ENCODE results near the gene GPC5. TPM values are rescaled to one million over a fixed set of nuclear protein-coding genes. Genes with fewer than 3 reads are reported as not detected.

GPC5 gene
- total and polyA plus RNA-seq, 4 donors: 0.51 to 22.4 (median 2.0) TPM

DNA sequence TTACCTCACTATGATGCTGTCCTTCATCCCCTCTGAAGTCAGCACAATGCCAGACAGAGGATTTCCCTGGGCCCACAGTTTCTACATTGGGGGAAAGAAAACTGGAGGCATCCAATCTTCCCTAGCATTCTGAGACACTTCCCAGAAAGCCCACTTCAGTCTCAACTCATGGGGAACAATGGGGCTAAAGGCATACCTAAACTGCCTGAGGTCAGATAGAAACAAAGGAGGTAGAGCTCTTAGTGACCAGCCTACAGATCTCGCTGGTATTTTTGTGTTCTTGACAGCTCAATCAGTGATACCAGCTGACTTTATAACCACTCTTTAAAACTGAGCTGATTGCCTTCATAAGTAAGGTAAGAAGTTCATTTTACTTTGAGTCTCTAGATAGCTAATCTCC is 947.2 kb downstream of the GPC5 start:
- H3K36me3 ChIP-seq (ENCODE audit: control insufficient read depth in 4 of 4, insufficient read depth in 3 of 4, low read depth in 1 of 4, low read length in 3 of 4): no peaks in the 10 kb centered on the region
- no peaks in the 10 kb centered on the region for H3K27me3 ChIP-seq (ENCODE audit: control insufficient read depth in 4 of 4, insufficient read depth in 4 of 4, low read length in 3 of 4)
- no peak for DNase-seq (ENCODE audit: low spot score)
- H3K9me3 ChIP-seq (ENCODE audit: control insufficient read depth in 4 of 4, low read length in 3 of 4): no peaks in the 10 kb centered on the region
- WGBS: 82% methylated on average over 1 of the region's 1 CpG
- TF ChIP-seq, protein P1, sequence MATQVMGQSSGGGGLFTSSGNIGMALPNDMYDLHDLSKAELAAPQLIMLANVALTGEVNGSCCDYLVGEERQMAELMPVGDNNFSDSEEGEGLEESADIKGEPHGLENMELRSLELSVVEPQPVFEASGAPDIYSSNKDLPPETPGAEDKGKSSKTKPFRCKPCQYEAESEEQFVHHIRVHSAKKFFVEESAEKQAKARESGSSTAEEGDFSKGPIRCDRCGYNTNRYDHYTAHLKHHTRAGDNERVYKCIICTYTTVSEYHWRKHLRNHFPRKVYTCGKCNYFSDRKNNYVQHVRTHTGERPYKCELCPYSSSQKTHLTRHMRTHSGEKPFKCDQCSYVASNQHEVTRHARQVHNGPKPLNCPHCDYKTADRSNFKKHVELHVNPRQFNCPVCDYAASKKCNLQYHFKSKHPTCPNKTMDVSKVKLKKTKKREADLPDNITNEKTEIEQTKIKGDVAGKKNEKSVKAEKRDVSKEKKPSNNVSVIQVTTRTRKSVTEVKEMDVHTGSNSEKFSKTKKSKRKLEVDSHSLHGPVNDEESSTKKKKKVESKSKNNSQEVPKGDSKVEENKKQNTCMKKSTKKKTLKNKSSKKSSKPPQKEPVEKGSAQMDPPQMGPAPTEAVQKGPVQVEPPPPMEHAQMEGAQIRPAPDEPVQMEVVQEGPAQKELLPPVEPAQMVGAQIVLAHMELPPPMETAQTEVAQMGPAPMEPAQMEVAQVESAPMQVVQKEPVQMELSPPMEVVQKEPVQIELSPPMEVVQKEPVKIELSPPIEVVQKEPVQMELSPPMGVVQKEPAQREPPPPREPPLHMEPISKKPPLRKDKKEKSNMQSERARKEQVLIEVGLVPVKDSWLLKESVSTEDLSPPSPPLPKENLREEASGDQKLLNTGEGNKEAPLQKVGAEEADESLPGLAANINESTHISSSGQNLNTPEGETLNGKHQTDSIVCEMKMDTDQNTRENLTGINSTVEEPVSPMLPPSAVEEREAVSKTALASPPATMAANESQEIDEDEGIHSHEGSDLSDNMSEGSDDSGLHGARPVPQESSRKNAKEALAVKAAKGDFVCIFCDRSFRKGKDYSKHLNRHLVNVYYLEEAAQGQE (IDR thresholded peaks at IDR 0.05): no peak
- TF ChIP-seq, protein P2, sequence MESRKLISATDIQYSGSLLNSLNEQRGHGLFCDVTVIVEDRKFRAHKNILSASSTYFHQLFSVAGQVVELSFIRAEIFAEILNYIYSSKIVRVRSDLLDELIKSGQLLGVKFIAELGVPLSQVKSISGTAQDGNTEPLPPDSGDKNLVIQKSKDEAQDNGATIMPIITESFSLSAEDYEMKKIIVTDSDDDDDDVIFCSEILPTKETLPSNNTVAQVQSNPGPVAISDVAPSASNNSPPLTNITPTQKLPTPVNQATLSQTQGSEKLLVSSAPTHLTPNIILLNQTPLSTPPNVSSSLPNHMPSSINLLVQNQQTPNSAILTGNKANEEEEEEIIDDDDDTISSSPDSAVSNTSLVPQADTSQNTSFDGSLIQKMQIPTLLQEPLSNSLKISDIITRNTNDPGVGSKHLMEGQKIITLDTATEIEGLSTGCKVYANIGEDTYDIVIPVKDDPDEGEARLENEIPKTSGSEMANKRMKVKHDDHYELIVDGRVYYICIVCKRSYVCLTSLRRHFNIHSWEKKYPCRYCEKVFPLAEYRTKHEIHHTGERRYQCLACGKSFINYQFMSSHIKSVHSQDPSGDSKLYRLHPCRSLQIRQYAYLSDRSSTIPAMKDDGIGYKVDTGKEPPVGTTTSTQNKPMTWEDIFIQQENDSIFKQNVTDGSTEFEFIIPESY (IDR thresholded peaks at IDR 0.05): no peak
- no peak overlapping the region for H3K9ac ChIP-seq (ENCODE audit: low read depth in 1 of 2, low read length in 2 of 2)
- H3K27ac ChIP-seq (ENCODE audit: low read depth in 1 of 2, low read length in 2 of 2): no peak overlapping the region
- no peak overlapping the region for H3K4me3 ChIP-seq (ENCODE audit: low read depth in 1 of 3, low read length in 3 of 3)
- H3K4me1 ChIP-seq (ENCODE audit: control insufficient read depth in 4 of 4, insufficient read depth in 4 of 4, low read length in 3 of 4): no peaks in the 10 kb centered on the region

DNA sequence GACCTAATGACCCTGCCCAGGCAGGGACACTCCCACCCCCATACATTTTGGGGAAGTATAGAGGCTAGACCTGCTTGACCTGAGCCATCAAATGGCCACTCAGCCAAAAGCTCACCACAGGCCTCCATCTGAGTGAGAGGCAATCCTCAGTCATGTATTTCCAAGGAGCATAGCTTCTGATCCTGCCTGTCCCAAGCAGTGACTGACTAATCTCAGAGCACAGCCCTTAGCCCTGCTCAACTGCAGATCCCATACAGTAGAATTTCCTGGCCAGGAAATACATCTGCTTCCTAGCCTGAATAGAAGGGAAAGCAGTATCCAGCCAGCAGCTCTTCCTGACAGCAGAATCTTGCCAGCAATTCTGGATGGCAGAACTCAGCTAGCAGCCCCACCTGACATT is 947.6 kb downstream of the GPC5 start:
- no peak overlapping the region for H3K4me3 ChIP-seq (ENCODE audit: low read depth in 1 of 3, low read length in 3 of 3)
- TF ChIP-seq JUND (IDR thresholded peaks at IDR 0.05) (no peak), NR2F2 (IDR thresholded peaks at IDR 0.05) (no peak), FOXA2 (IDR thresholded peaks at IDR 0.05) (no peak), HNF4A (conservative IDR thresholded peaks at IDR 0.05) (no peak), GABPA (IDR thresholded peaks at IDR 0.05 in 1 of 2, conservative IDR thresholded peaks at IDR 0.05 in 1 of 2) (no peak), RXRA (IDR thresholded peaks at IDR 0.05) (no peak), FOXA1 (IDR thresholded peaks at IDR 0.05) (no peak), YY1 (IDR thresholded peaks at IDR 0.05) (no peak), EGR1 (IDR thresholded peaks at IDR 0.05; ENCODE audit: low read depth in 2 of 2) (no peak)
- TF ChIP-seq, protein P3, sequence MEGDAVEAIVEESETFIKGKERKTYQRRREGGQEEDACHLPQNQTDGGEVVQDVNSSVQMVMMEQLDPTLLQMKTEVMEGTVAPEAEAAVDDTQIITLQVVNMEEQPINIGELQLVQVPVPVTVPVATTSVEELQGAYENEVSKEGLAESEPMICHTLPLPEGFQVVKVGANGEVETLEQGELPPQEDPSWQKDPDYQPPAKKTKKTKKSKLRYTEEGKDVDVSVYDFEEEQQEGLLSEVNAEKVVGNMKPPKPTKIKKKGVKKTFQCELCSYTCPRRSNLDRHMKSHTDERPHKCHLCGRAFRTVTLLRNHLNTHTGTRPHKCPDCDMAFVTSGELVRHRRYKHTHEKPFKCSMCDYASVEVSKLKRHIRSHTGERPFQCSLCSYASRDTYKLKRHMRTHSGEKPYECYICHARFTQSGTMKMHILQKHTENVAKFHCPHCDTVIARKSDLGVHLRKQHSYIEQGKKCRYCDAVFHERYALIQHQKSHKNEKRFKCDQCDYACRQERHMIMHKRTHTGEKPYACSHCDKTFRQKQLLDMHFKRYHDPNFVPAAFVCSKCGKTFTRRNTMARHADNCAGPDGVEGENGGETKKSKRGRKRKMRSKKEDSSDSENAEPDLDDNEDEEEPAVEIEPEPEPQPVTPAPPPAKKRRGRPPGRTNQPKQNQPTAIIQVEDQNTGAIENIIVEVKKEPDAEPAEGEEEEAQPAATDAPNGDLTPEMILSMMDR (IDR thresholded peaks at IDR 0.05; ENCODE audit: low read depth, low read length, missing input control): no peak
- TF ChIP-seq, protein P1 (IDR thresholded peaks at IDR 0.05): no peak
- TF ChIP-seq, protein P4, sequence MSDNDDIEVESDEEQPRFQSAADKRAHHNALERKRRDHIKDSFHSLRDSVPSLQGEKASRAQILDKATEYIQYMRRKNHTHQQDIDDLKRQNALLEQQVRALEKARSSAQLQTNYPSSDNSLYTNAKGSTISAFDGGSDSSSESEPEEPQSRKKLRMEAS (IDR thresholded peaks at IDR 0.05): no peak
- no peak for DNase-seq (ENCODE audit: low spot score)
- no peaks in the 10 kb centered on the region for H3K4me1 ChIP-seq (ENCODE audit: control insufficient read depth in 4 of 4, insufficient read depth in 4 of 4, low read length in 3 of 4)
- H3K27ac ChIP-seq (ENCODE audit: low read depth in 1 of 2, low read length in 2 of 2): no peak overlapping the region
- H3K27me3 ChIP-seq (ENCODE audit: control insufficient read depth in 4 of 4, insufficient read depth in 4 of 4, low read length in 3 of 4): no peaks in the 10 kb centered on the region
- no peak overlapping the region for H3K9ac ChIP-seq (ENCODE audit: low read depth in 1 of 2, low read length in 2 of 2)
- H3K36me3 ChIP-seq (ENCODE audit: control insufficient read depth in 4 of 4, insufficient read depth in 3 of 4, low read depth in 1 of 4, low read length in 3 of 4): no peaks in the 10 kb centered on the region
- H3K9me3 ChIP-seq (ENCODE audit: control insufficient read depth in 4 of 4, low read length in 3 of 4): no peaks in the 10 kb centered on the region
